ES-I3 (cell line): Measurements from ENCODE around the gene ASB14.
"Not testable (repeated sequence)": the region's sequence is repeated elsewhere in the genome, so short reads cannot be mapped to it uniquely, and the experiment has no call there.

Experiments used
- H3K36me3 ChIP-seq: 2 replicates; pipeline ENCODE4 v1.6.1; 2013; ENCODE audit warnings: mild to moderate bottlenecking, low read length, control low read depth, moderate library complexity; ENCODE audit not compliant: insufficient read depth
- H3K4me1 ChIP-seq: 2 replicates; pipeline ENCODE4 v1.6.1; 2013; ENCODE audit warnings: mild to moderate bottlenecking, control low read depth, low read length; ENCODE audit not compliant: insufficient read depth
- H3K9ac ChIP-seq: 2 replicates; pipeline ENCODE4 v1.6.1; 2013; ENCODE audit warnings: low read depth, mild to moderate bottlenecking, low read length, moderate library complexity
- H3K9me3 ChIP-seq: 2 replicates; pipeline ENCODE4 v1.6.1; 2013; ENCODE audit warnings: mild to moderate bottlenecking, low read length, moderate library complexity; ENCODE audit not compliant: control insufficient read depth, insufficient read depth

Gene ASB14

GRCh38 chr3:57292159-57292896, at the start of gene ASB14:
Gene ASB14 (minus strand): TSS chr3:57292685. CDS start chr3:57292033, 652 bp downstream.
- Histone ChIP-seq H3K4me1 (no peaks in the 10 kb centered on the region), H3K9ac (no peak within 1 kb of the TSS), H3K36me3 (no peaks in the 10 kb centered on the region), H3K9me3 (no peaks in the 10 kb centered on the region)

- H3K4me1 ChIP-seq, H3K9ac ChIP-seq, H3K36me3 ChIP-seq, H3K9me3 ChIP-seq: not testable (repeated sequence)
Observed at GRCh38 chr3:57339071-57339642, 46.7 kb upstream of the ASB14 start.

DNA sequence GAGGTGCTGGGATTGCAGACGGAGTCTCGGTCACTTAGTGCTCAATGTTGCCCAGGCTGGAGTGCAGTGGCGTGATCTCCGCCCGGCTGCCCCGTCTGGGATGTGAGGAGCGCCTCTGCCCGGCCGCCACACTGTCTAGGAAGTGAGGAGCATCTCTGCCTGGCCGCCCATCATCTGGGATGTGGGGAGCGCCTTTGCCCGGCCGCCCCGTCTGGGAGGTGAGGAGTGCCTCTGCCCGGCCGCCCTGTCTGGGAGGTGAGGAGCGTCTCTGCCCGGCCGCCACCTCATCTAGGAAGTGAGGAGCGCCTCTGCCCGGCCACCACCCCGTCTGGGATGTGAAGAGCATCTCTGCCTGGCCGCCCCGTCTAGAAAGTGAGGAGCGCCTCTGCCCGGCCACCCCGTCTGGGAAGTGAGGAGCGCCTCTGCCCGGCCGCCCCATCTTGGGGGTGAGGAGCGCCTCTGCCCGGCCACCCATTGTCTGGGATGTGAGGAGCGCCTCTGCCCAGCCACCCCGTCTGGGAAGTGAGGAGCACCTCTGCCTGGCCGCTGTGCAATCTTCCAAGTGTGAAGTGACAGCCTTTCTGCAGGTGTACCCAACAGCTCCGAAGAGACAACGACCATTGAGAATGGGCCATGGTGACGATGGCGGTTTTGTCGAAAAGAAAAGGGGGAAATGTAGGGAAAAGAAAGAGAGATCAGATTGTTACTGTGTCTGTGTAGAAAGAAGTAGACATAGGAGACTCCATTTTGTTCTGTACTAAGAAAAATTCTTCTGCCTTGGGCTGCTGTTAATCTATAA, 46.0 kb upstream of the ASB14 start:
- not testable (repeated sequence) for H3K9ac ChIP-seq, H3K4me1 ChIP-seq, H3K36me3 ChIP-seq, H3K9me3 ChIP-seq

DNA sequence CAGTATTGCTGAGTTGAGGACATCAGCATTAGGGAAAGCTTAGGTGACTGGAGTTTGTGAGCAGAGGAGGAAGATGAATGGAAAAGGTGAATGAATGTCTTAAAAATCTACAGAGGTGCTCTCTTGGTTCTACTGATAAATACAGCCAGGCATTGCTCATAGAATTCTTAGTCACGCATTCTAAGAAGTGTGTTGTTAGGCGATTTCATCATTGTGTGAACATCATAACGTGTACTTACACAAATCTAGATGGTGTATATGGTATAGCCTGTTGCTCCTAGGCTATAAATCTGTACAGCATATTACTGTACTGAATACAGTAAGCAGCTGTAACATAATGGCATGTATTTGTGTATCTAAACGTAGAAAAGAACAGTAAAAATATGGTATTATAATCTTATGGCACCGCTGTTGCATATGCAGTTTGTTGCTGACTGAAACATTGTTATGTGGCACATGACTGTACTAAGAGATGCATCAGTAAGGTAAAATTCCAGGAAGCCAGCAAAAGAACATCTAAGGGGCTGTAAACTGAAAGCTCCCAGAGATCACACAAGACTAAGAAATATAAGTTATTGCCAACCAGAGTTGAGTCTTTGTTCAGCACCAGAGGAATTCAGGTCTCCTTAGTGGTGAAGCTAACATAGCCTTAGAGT, 42.9 kb upstream of the ASB14 start:
- H3K9ac ChIP-seq, result no peak overlapping the region
- H3K4me1 ChIP-seq, result no peaks in the 10 kb centered on the region
- H3K36me3 ChIP-seq, result no peaks in the 10 kb centered on the region
- H3K9me3 ChIP-seq, result no peaks in the 10 kb centered on the region; the same call in 1 of the 2 replicates

- no peak overlapping the region for H3K9ac ChIP-seq
- H3K4me1 ChIP-seq, result no peaks in the 10 kb centered on the region
- no peaks in the 10 kb centered on the region for H3K9me3 ChIP-seq
- no peaks in the 10 kb centered on the region for H3K36me3 ChIP-seq
Observed at GRCh38 chr3:57331078-57331610, 38.7 kb upstream of the ASB14 start.

- not testable (repeated sequence) for H3K9ac ChIP-seq, H3K9me3 ChIP-seq, H3K4me1 ChIP-seq, H3K36me3 ChIP-seq
Observed at GRCh38 chr3:57326498-57326897, 34.0 kb upstream of the ASB14 start.

- H3K9ac ChIP-seq, result no peak overlapping the region
- H3K36me3 ChIP-seq, result no peaks in the 10 kb centered on the region
- no peaks in the 10 kb centered on the region for H3K4me1 ChIP-seq
- H3K9me3 ChIP-seq, result no peaks in the 10 kb centered on the region
Observed at GRCh38 chr3:57314204-57314603, 21.7 kb upstream of the ASB14 start.

DNA sequence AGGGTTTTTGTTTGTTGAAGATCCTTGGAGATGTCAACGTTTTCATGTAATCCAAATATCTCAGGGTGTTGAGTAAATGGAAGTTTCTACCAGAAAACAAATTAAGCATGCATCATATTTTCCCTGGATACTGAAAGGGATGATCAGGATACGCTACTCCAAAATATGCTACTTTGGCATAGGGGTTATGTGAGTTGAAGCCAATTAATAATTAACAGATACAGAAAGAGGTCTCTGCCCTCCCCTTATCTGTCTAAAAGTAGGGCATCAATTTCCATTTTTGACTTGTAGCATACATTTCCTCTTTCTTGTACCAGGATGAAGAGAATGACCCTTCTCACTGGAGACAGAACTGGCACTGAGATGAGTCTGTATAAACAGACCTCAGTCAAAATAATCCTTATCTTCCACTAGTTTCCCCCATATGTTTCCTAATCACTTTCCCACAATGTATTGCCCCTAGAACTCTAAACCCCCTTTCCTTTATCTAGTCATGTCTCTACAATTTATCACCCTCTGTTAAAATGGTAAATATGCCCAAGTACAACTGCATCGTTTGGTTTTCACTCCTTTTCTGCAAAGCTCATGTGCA, 17.4 kb upstream of the ASB14 start:
- H3K9me3 ChIP-seq, result no peaks in the 10 kb centered on the region
- no peaks in the 10 kb centered on the region for H3K36me3 ChIP-seq
- no peaks in the 10 kb centered on the region for H3K4me1 ChIP-seq
- H3K9ac ChIP-seq, result no peak overlapping the region

DNA sequence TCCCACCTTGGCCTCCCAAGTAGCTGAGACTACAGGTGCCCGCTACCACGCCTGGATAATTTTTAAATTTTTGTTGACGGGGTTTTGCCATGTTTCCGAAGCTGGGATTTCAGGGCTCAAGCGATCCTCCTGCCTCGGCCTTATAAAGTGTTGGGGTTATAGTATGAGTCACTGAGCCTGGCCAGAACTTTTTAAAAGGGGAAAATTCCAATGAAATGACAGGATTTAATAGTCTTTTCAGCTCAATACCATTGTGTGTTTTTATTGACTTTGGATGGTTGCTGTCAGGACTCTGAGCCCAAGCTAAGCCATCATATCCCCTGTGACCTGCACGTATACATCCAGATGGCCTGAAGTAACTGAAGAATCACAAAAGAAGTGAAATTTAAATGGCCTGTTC, 11.0 kb upstream of the ASB14 start:
- H3K4me1 ChIP-seq, H3K9me3 ChIP-seq, H3K36me3 ChIP-seq, H3K9ac ChIP-seq: not testable (repeated sequence)

DNA sequence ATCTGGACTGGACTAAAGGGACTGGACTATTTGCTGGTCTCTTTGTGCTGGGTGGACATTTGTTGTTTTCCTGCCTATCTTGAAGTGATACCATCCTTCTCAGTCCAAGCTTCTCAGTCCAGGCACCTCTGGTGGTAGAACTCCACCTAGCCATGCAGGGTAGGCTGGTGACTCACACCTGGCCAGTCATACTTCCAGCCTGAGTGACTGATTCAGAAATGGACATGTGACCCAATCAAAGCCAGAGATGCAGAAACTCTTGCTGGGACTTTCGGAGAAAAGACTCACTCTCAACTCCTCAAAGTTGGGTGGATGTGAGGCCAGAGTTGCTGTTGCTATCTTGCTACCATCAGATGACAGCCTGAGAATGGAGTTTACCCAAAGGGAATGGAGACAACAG, 5.6 kb upstream of the ASB14 start:
- Histone ChIP-seq H3K36me3 (no peaks in the 10 kb centered on the region), H3K4me1 (no peaks in the 10 kb centered on the region), H3K9ac (no peak overlapping the region), H3K9me3 (no peaks in the 10 kb centered on the region)

- Histone ChIP-seq H3K9ac (no peak overlapping the region), H3K9me3 (no peaks in the 10 kb centered on the region), H3K4me1 (no peaks in the 10 kb centered on the region), H3K36me3 (no peaks in the 10 kb centered on the region)
Observed at GRCh38 chr3:57292897-57293526, 527 bp upstream of the ASB14 start.

GRCh38 chr3:57288403-57288802, 4.1 kb downstream of the ASB14 start:
- Histone ChIP-seq H3K9me3 (no peaks in the 10 kb centered on the region), H3K36me3 (no peaks in the 10 kb centered on the region), H3K4me1 (no peaks in the 10 kb centered on the region), H3K9ac (no peak overlapping the region)

DNA sequence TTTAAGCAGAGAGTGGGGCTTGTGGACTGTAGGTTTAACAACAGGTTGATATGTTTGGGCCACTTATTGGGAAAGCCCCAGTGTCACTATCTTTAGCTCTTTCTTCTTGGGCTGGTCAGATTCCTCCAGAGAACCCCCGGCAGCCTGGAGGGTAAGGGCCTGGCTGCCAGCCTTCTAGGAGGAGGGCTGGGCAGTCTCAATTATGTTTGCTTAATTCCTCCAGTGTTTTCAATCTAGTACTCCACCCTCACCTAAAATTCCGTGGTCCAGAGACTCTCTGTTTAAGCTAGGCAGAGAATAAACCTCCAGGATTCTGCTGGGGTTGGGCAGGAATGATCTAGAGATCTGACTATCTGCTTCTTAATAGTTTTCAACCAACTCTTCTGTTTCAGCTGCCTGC, 5.3 kb downstream of the ASB14 start:
- H3K36me3 ChIP-seq, result no peaks in the 10 kb centered on the region
- no peaks in the 10 kb centered on the region for H3K9me3 ChIP-seq
- 0 out of 2 replicates have a peak, but pooled peaks cover 3% of the 10 kb centered on the region for H3K4me1 ChIP-seq
- no peak overlapping the region for H3K9ac ChIP-seq

DNA sequence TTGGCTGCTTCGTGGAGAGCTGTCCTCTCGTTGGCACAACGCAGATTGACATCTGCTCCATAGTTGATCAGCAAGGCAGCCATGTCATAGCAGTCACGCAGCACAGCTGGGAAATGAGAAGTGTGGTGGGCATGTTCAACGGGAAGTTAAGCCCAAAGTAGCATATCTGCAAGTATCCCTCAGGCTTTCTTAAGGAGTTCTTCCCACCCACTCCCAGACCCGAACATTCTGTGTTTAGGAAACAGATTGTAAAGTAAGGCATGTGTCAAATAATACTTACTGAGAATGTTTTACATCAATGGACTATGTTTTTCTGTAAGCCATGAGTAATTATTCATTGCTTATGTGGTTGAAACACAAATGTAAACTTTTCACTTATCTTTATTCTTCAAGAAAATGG, 9.2 kb downstream of the ASB14 start:
- no peaks in the 10 kb centered on the region for H3K9me3 ChIP-seq
- H3K9ac ChIP-seq, result no peak overlapping the region
- no peaks in the 10 kb centered on the region for H3K36me3 ChIP-seq
- H3K4me1 ChIP-seq, result 0 out of 2 replicates have a peak, but pooled peaks cover 8% of the 10 kb centered on the region
